Measurements from ENCODE around the gene SOX12.

GRCh38 chr20:363319-364078, 38.1 kb downstream of the SOX12 start:
- TF ChIP-seq CTCF (IDR thresholded peaks at IDR 0.05 in 4 of 5, conservative IDR thresholded peaks at IDR 0.05 in 1 of 5) = no peak
- no peak for TF ChIP-seq POLR2A (IDR thresholded peaks at IDR 0.05)
